ENCODE measurements around the gene ZNF35. TPM values are rescaled to one million over a fixed set of nuclear protein-coding genes. Genes with fewer than 3 reads are reported as not detected.
"Not testable (repeated sequence)": the region's sequence is repeated elsewhere in the genome, so short reads cannot be mapped to it uniquely, and the experiment has no call there.

The ZNF35 gene
- total RNA-seq, 1 donor from 2014 or later = 10.0 TPM

GRCh38 chr3:44659015-44659414 is 10.5 kb downstream of the ZNF35 start:
- TF ChIP-seq CTCF (IDR thresholded peaks at IDR 0.05) = no peak
- intact Hi-C loops (cut with DNase I) = no loop called here
- H3K4me3 ChIP-seq = no peak overlapping the region
- H3K36me3 ChIP-seq = peaks cover 63% of the 10 kb centered on the region
- ATAC-seq (no peak), DNase-seq (no peak)
- no peaks in the 10 kb centered on the region for H3K27me3 ChIP-seq
- H3K27ac ChIP-seq = no peak overlapping the region
- H3K4me1 ChIP-seq = no peaks in the 10 kb centered on the region
- peaks cover 4% of the 10 kb centered on the region for H3K9me3 ChIP-seq

GRCh38 chr3:44659434-44659833 is 10.9 kb downstream of the ZNF35 start:
- Histone ChIP-seq H3K4me1 (no peaks in the 10 kb centered on the region), H3K9me3 (peaks cover 4% of the 10 kb centered on the region), H3K36me3 (peaks cover 59% of the 10 kb centered on the region), H3K27ac (no peak overlapping the region), H3K4me3 (no peak overlapping the region), H3K27me3 (no peaks in the 10 kb centered on the region)
- DNase-seq (no peak), ATAC-seq (no peak)
- no peak for TF ChIP-seq CTCF (IDR thresholded peaks at IDR 0.05)
- intact Hi-C loops (cut with DNase I) = no loop called here

GRCh38 chr3:44661189-44661588 is 12.7 kb downstream of the ZNF35 start:
- Histone ChIP-seq H3K9me3 (peaks cover 4% of the 10 kb centered on the region), H3K27me3 (no peaks in the 10 kb centered on the region), H3K27ac (no peak overlapping the region), H3K36me3 (peaks cover 47% of the 10 kb centered on the region), H3K4me3 (no peak overlapping the region), H3K4me1 (no peaks in the 10 kb centered on the region)
- no peak for DNase-seq
- intact Hi-C loops (cut with DNase I) = no loop called here
- TF ChIP-seq CTCF (IDR thresholded peaks at IDR 0.05) = no peak
- ATAC-seq = no peak

GRCh38 chr3:44665173-44665572 is 16.6 kb downstream of the ZNF35 start:
- intact Hi-C loops (cut with DNase I) = no loop called here
- peaks cover 12% of the 10 kb centered on the region for H3K36me3 ChIP-seq
- no peaks in the 10 kb centered on the region for H3K4me1 ChIP-seq
- H3K4me3 ChIP-seq = no peak overlapping the region
- no peak overlapping the region for H3K27ac ChIP-seq
- DNase-seq = no peak
- no peak for TF ChIP-seq CTCF (IDR thresholded peaks at IDR 0.05)
- H3K27me3 ChIP-seq = no peaks in the 10 kb centered on the region
- no peak for ATAC-seq
- no peaks in the 10 kb centered on the region for H3K9me3 ChIP-seq

GRCh38 chr3:44666346-44666745 is 17.8 kb downstream of the ZNF35 start:
- no peak for TF ChIP-seq CTCF (IDR thresholded peaks at IDR 0.05)
- intact Hi-C loops (cut with DNase I) = no loop called here
- Histone ChIP-seq H3K4me3 (no peak overlapping the region), H3K9me3 (no peaks in the 10 kb centered on the region), H3K36me3 (no peaks in the 10 kb centered on the region), H3K4me1 (no peaks in the 10 kb centered on the region), H3K27ac (no peak overlapping the region), H3K27me3 (no peaks in the 10 kb centered on the region)
- DNase-seq = no peak
- ATAC-seq = no peak

- H3K4me3 ChIP-seq = no peak overlapping the region
- H3K36me3 ChIP-seq = no peaks in the 10 kb centered on the region
- H3K9me3 ChIP-seq = no peaks in the 10 kb centered on the region
- no peak for TF ChIP-seq CTCF (IDR thresholded peaks at IDR 0.05)
- H3K4me1 ChIP-seq = no peaks in the 10 kb centered on the region
- no peak for DNase-seq
- intact Hi-C loops (cut with DNase I) = no loop called here
- no peak for ATAC-seq
- H3K27me3 ChIP-seq = no peaks in the 10 kb centered on the region
- H3K27ac ChIP-seq = no peak overlapping the region
These were observed 21.2 kb downstream of the ZNF35 start for GRCh38 chr3:44669760-44670159.

- DNase-seq; H3K4me3 ChIP-seq; H3K36me3 ChIP-seq; ATAC-seq; H3K27me3 ChIP-seq; intact Hi-C loops (cut with DNase I); H3K9me3 ChIP-seq; H3K27ac ChIP-seq; H3K4me1 ChIP-seq: not testable (repeated sequence)
These were observed 24.9 kb downstream of the ZNF35 start for GRCh38 chr3:44673466-44673865.
